ENCODE data around the gene DOHH.
"Not testable (repeated sequence)": the region's sequence is repeated elsewhere in the genome, so short reads cannot be mapped to it uniquely, and the experiment has no call there.

The DOHH gene

GRCh38 chr19:3534375-3535234 lies 34.1 kb upstream of the DOHH start:
- DNase-seq: no peak

- no peak for DNase-seq
These were observed 33.2 kb upstream of the DOHH start for GRCh38 chr19:3533563-3534216.

- DNase-seq: no peak
These were observed 32.6 kb upstream of the DOHH start for GRCh38 chr19:3533033-3533432.

GRCh38 chr19:3532154-3532786 lies 31.8 kb upstream of the DOHH start:
- DNase-seq: no peak

- no peak for DNase-seq
These were observed 31.2 kb upstream of the DOHH start for GRCh38 chr19:3531716-3532115.

- no peak for DNase-seq
These were observed 29.9 kb upstream of the DOHH start for GRCh38 chr19:3530389-3530788.

GRCh38 chr19:3529299-3529698 lies 28.8 kb upstream of the DOHH start:
- DNase-seq: not testable (repeated sequence)

- no peak for DNase-seq
These were observed 28.2 kb upstream of the DOHH start for GRCh38 chr19:3528539-3529211.

GRCh38 chr19:3528080-3528479 lies 27.6 kb upstream of the DOHH start:
- no peak for DNase-seq

- DNase-seq: no peak
These were observed 26.9 kb upstream of the DOHH start for GRCh38 chr19:3527238-3527910.

GRCh38 chr19:3526507-3527237 lies 26.2 kb upstream of the DOHH start:
- DNase-seq: no peak

- no peak for DNase-seq
These were observed 24.5 kb upstream of the DOHH start for GRCh38 chr19:3524904-3525451.

GRCh38 chr19:3524078-3524842 lies 23.8 kb upstream of the DOHH start:
- DNase-seq: no peak

GRCh38 chr19:3523361-3524077 lies 23.0 kb upstream of the DOHH start:
- DNase-seq: no peak

GRCh38 chr19:3522421-3523360 lies 22.2 kb upstream of the DOHH start:
- DNase-seq: no peak

GRCh38 chr19:3521104-3521445 lies 20.6 kb upstream of the DOHH start:
- no peak for DNase-seq

GRCh38 chr19:3520166-3521103 lies 20.0 kb upstream of the DOHH start:
- no peak for DNase-seq
